IMR-90 (cell line): ENCODE data around the gene CDH15. TPM values are rescaled to one million over a fixed set of nuclear protein-coding genes. Genes with fewer than 3 reads are reported as not detected.

Experiments
- ATAC-seq: fragments of 200-7000 bp; cut with Tn5 transposase; 2 replicates; pipeline ENCODE4 v1.9.1; 2020; ENCODE audit warnings: low read depth, mild to moderate bottlenecking, moderate library complexity
- BruUV-seq: library from RNA; stranded (reverse); fragments of 400-500 nt; replicated peaks from 2 replicates; lab custom pipeline; 2021; lab: Mats Ljungman, UMichigan
- CTCF ChIA-PET: fragments of 300-600 bp; formaldehyde crosslinking; extraction: SDS; loops from one replicate; lab custom pipeline; 2021; ENCODE audit warnings: antibody characterized with exemption; lab: Yijun Ruan, JAX
- POLR2A ChIA-PET: fragments of 300-600 bp; sonication (Branson Sonifier 250); formaldehyde crosslinking; loops from one replicate; lab custom pipeline; 2022; ENCODE audit warnings: antibody characterized with exemption; ENCODE audit not compliant: unreplicated experiment; lab: Charles Lee
- DNase-seq: peaks from one replicate; pipeline ENCODE4 v3.0.0; 2013
- H2AFZ ChIP-seq: replicated peaks from 2 replicates; pipeline ENCODE3; 2013; ENCODE audit warnings: low read length, mild to moderate bottlenecking; ENCODE audit not compliant: poor library complexity
- H2AK5ac ChIP-seq: 2 replicates; pipeline ENCODE4 v1.6.1; 2013; ENCODE audit warnings: low read depth, low read length, inconsistent platforms
- H2AK9ac ChIP-seq: replicated peaks from 2 replicates; pipeline ENCODE3; 2013; ENCODE audit warnings: mild to moderate bottlenecking, low read depth, low read length, moderate library complexity; ENCODE audit not compliant: poor library complexity
- H2BK120ac ChIP-seq: 2 replicates; pipeline ENCODE4 v1.6.1; 2013; ENCODE audit warnings: low read depth, low read length, inconsistent platforms
- H2BK15ac ChIP-seq: 3 replicates; pipeline ENCODE4 v1.6.1; 2013; ENCODE audit warnings: low read depth, low read length, inconsistent platforms
- H2BK20ac ChIP-seq: 2 replicates; pipeline ENCODE4 v1.6.1; 2013; ENCODE audit warnings: low read depth, mild to moderate bottlenecking, inconsistent platforms, low read length, moderate library complexity
- H2BK5ac ChIP-seq: 2 replicates; pipeline ENCODE4 v1.6.1; 2013; ENCODE audit warnings: mild to moderate bottlenecking, low read depth, low read length, inconsistent platforms; ENCODE audit not compliant: poor library complexity, severe bottlenecking
- H3K14ac ChIP-seq: replicated peaks from 2 replicates; pipeline ENCODE4 v1.6.1; 2013; ENCODE audit warnings: low read depth, low read length, inconsistent platforms
- H3K18ac ChIP-seq: 2 replicates; pipeline ENCODE4 v1.6.1; 2013; ENCODE audit warnings: low read depth, low read length, control low read depth
- H3K23ac ChIP-seq: 2 replicates; pipeline ENCODE4 v1.6.1; 2013; ENCODE audit warnings: low read depth, low read length, inconsistent platforms
- H3K27ac ChIP-seq: 2 replicates; pipeline ENCODE4 v1.5.1; 2013; ENCODE audit warnings: mild to moderate bottlenecking, control low read depth, low read length; ENCODE audit not compliant: insufficient read depth
- H3K27me3 ChIP-seq: 2 replicates; pipeline ENCODE4 v1.6.1; 2013; ENCODE audit warnings: low read length; ENCODE audit not compliant: control insufficient read depth, insufficient read depth
- H3K36me3 ChIP-seq: 2 replicates; pipeline ENCODE4 v1.6.1; 2013; ENCODE audit warnings: low read length, mixed read lengths; ENCODE audit not compliant: control insufficient read depth, insufficient read depth
- H3K4ac ChIP-seq: 2 replicates; pipeline ENCODE4 v1.6.1; 2013; ENCODE audit warnings: low read depth, low read length, inconsistent platforms
- H3K4me1 ChIP-seq: 2 replicates; pipeline ENCODE4 v1.6.1; 2013; ENCODE audit warnings: low read length, mixed read lengths; ENCODE audit not compliant: control insufficient read depth, insufficient read depth
- H3K4me2 ChIP-seq: 2 replicates; pipeline ENCODE4 v1.6.1; 2013; ENCODE audit warnings: low read depth, mild to moderate bottlenecking, control low read depth, low read length, moderate library complexity
- H3K4me3 ChIP-seq: 2 replicates; pipeline ENCODE4 v1.5.1; 2013; ENCODE audit warnings: low read depth, mild to moderate bottlenecking, control low read depth, low read length, moderate library complexity; ENCODE audit not compliant: insufficient read depth
- H3K56ac ChIP-seq: 2 replicates; pipeline ENCODE4 v1.6.1; 2013; ENCODE audit warnings: low read length, inconsistent platforms; ENCODE audit not compliant: insufficient read depth; ENCODE audit errors: extremely low read depth
- H3K79me1 ChIP-seq, 2 experiments: 2 replicates each; pipeline ENCODE4 v1.6.1; 2013; ENCODE audit warnings: low read length in 2 of 2, inconsistent platforms in 1 of 2, low read depth in 1 of 2
- H3K9ac ChIP-seq: 2 replicates; pipeline ENCODE4 v1.6.1; 2013; ENCODE audit warnings: low read depth, low read length, control low read depth
- H3K9me1 ChIP-seq: 2 replicates; pipeline ENCODE4 v1.6.1; 2013; ENCODE audit warnings: low read length, inconsistent platforms; ENCODE audit not compliant: insufficient read depth
- H3K9me3 ChIP-seq: 2 replicates; pipeline ENCODE4 v1.6.1; 2013; ENCODE audit warnings: low read length; ENCODE audit not compliant: control insufficient read depth, insufficient read depth
- H4K20me1 ChIP-seq: 2 replicates; pipeline ENCODE4 v1.6.1; 2013; ENCODE audit warnings: low read length, inconsistent platforms; ENCODE audit not compliant: insufficient read depth
- H4K5ac ChIP-seq: 2 replicates; pipeline ENCODE4 v1.6.1; 2013; ENCODE audit warnings: mild to moderate bottlenecking, low read depth, low read length, control low read depth
- H4K8ac ChIP-seq, 2 experiments: 2 replicates each; pipeline ENCODE4 v1.6.1; 2013; ENCODE audit warnings: low read depth in 2 of 2, low read length in 2 of 2, control low read depth in 1 of 2, inconsistent platforms in 1 of 2
- H4K91ac ChIP-seq: 2 replicates; pipeline ENCODE4 v1.6.1; 2013; ENCODE audit warnings: low read depth, low read length, inconsistent platforms; ENCODE audit not compliant: insufficient read depth
- CEBPB ChIP-seq: IDR thresholded peaks from 2 replicates; pipeline ENCODE4 v1.6.1; 2012; ENCODE audit warnings: low read depth, low read length, improper control_type of control experiment
- CHD1 ChIP-seq: IDR thresholded peaks from 2 replicates; pipeline ENCODE4 v1.6.1; 2012; ENCODE audit warnings: low read depth, low read length, improper control_type of control experiment
- FOS ChIP-seq: fragments of 150-350 bp; IDR thresholded peaks from 2 replicates; pipeline ENCODE4 v1.6.1; 2016; ENCODE audit warnings: low read depth, low read length
- MAFK ChIP-seq: IDR thresholded peaks from 2 replicates; pipeline ENCODE4 v1.6.1; 2012; ENCODE audit warnings: low read depth, low read length, improper control_type of control experiment
- MAZ ChIP-seq: IDR thresholded peaks from 2 replicates; pipeline ENCODE4 v1.6.1; 2012; ENCODE audit warnings: low read depth, mild to moderate bottlenecking, low read length, improper control_type of control experiment, moderate library complexity, borderline replicate concordance
- MXI1 ChIP-seq: IDR thresholded peaks from 2 replicates; pipeline ENCODE4 v1.6.1; 2012; ENCODE audit warnings: low read depth, mild to moderate bottlenecking, low read length, moderate library complexity, borderline replicate concordance
- NFE2L2 ChIP-seq: fragments of 150-350 bp; IDR thresholded peaks from 2 replicates; pipeline ENCODE4 v1.6.1; 2016; ENCODE audit warnings: low read depth, mild to moderate bottlenecking, low read length
- POLR2A ChIP-seq: IDR thresholded peaks from 2 replicates; pipeline ENCODE4 v1.6.1; 2012; ENCODE audit warnings: mild to moderate bottlenecking, low read depth, low read length
- RAD21 ChIP-seq: IDR thresholded peaks from 2 replicates; pipeline ENCODE4 v1.6.1; 2012; ENCODE audit warnings: low read length, improper control_type of control experiment
- RCOR1 ChIP-seq: IDR thresholded peaks from 2 replicates; pipeline ENCODE4 v1.6.1; 2012; ENCODE audit warnings: mild to moderate bottlenecking, low read length, improper control_type of control experiment; ENCODE audit not compliant: insufficient replicate concordance
- SMC3 ChIP-seq: fragments of 150-350 bp; IDR thresholded peaks from 2 replicates; pipeline ENCODE4 v1.6.1; 2016; ENCODE audit warnings: low read depth, mild to moderate bottlenecking, antibody characterized with exemption, low read length, moderate library complexity
- WGBS, 2 experiments: methylation state at CpG; one replicate each; pipeline versions ENCODE4 v1.1.5 to v1.1.7; 2013; ENCODE audit warnings: missing lambda C conversion rate in 2 of 2; ENCODE audit not compliant: insufficient read length in 1 of 2; ENCODE audit errors: extremely low coverage in 2 of 2; 5-methylcytosine and 5-hydroxymethylcytosine counted together
- dilution Hi-C: fragments of 300-500 bp; cut with HindIII; formaldehyde crosslinking; loops from one replicate; pipeline ENCODE4 v1.14.3; 2018; ENCODE audit warnings: low sequenced_read_pairs; ENCODE audit not compliant: unreplicated experiment
- in situ Hi-C: fragments of 300-500 bp; cut with MboI; formaldehyde crosslinking; loops from 3 replicates; pipeline ENCODE4 v1.14.3; 2019; ENCODE audit warnings: low sequenced_read_pairs, inconsistent platforms, mixed read lengths
- intact Hi-C: fragments of 100-400 bp; cut with micrococcal nuclease; formaldehyde crosslinking; loops from 2 replicates; pipeline ENCODE4 v1.10.0; 2022
- polyA plus RNA-seq, 3 experiments: library from polyadenylated mRNA; depleted of rRNA; stranded (reverse); fragments of >200 nt; gene quantifications; 2 replicates each; pipeline ENCODE4 v1.2.3, GENCODE V29; 2012; ENCODE audit warnings: low replicate concordance in 1 of 3
- total RNA-seq: library from RNA; depleted of rRNA; stranded (reverse); fragments of >200 nt; gene quantifications from 2 replicates; pipeline ENCODE4 v1.2.3, GENCODE V29; 2012
- TF ChIP-seq, protein P1 (sequence below): fragments of 150-350 bp; IDR thresholded peaks from 2 replicates; pipeline ENCODE4 v1.6.1; 2017; ENCODE audit warnings: mild to moderate bottlenecking, antibody characterized with exemption, low read length, low read depth
- TF ChIP-seq, protein P2 (sequence below): conservative IDR thresholded peaks from 2 replicates; pipeline ENCODE4 v1.5.1; 2012; ENCODE audit warnings: mild to moderate bottlenecking, low read depth, low read length, improper control_type of control experiment

Gene CDH15
- total and polyA plus RNA-seq, 2 of the 4 experiments (the other 2 are of a cell fraction) = 0.18 to 0.62 TPM

DNA sequence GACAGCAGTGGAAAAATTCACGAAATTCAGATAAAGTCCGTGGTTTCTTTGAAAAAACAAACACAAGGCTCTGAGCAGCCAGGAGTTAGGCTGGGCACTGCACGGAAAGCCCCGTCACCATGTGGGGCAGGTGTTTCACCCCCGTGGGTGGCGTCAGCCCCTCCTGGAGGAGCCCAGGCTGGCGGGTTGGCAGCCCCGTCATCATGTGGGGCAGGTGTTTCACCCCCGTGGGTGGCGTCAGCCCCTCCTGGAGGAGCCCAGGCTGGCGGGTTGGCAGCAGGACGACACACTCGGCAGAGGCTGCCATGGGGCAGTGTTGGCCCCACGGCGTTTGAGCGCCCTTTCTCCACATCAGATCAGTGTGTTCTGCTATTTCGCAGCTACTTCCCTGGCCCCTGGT, 39.8 kb upstream of the CDH15 start:
- no TSS peak for BruUV-seq
- no peak overlapping the region for H3K27ac ChIP-seq

More for the DNA sequence above, 39.8 kb upstream of the CDH15 start:
- no peaks in the 10 kb centered on the region for H3K4me1 ChIP-seq
- CTCF ChIA-PET = no interaction called here
- no peak overlapping the region for H3K9ac ChIP-seq
- H4K91ac ChIP-seq = no peak overlapping the region
- peaks cover 0 to 8% of the 10 kb centered on the region in 2 experiments; a peak in 2 of 4 replicates for H3K79me1 ChIP-seq
- H3K4ac ChIP-seq = no peak overlapping the region
- no peaks in the 10 kb centered on the region for H3K9me3 ChIP-seq
- no peak overlapping the region for H3K4me2 ChIP-seq
- H3K18ac ChIP-seq = no peak overlapping the region
- H2AK5ac ChIP-seq = no peak overlapping the region
- H3K27me3 ChIP-seq = no peaks in the 10 kb centered on the region
- in situ Hi-C loops = no loop called here
- no peak overlapping the region for H4K5ac ChIP-seq
- intact Hi-C loops = no loop called here
- H4K8ac ChIP-seq = no peak overlapping the region
- DNase-seq (no peak), ATAC-seq (no peak)
- no peak overlapping the region for H3K4me3 ChIP-seq
- peaks cover 32% of the 10 kb centered on the region; the same call in 1 of the 2 replicates for H3K36me3 ChIP-seq
- no peak overlapping the region for H2AK9ac ChIP-seq
- POLR2A ChIA-PET = no interaction called here
- no peaks in the 10 kb centered on the region; the same call in 1 of the 2 replicates for H4K20me1 ChIP-seq
- H3K14ac ChIP-seq = no peak overlapping the region
- WGBS, 2 experiments = 91% methylated on average over 9 of the region's 17 CpGs; no CpG with 5 or more reads in 1 of the 2 experiments
- no peak overlapping the region for H3K23ac ChIP-seq
- no peak overlapping the region for H2AFZ ChIP-seq
- no peak overlapping the region for H3K56ac ChIP-seq
- H2BK15ac ChIP-seq = no peak overlapping the region
- no peak overlapping the region for H2BK20ac ChIP-seq
- no peak for TF ChIP-seq SMC3
- TF ChIP-seq MXI1 = no peak
- TF ChIP-seq FOS = no peak
- TF ChIP-seq, protein P1, sequence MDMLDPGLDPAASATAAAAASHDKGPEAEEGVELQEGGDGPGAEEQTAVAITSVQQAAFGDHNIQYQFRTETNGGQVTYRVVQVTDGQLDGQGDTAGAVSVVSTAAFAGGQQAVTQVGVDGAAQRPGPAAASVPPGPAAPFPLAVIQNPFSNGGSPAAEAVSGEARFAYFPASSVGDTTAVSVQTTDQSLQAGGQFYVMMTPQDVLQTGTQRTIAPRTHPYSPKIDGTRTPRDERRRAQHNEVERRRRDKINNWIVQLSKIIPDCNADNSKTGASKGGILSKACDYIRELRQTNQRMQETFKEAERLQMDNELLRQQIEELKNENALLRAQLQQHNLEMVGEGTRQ = no peak
- no peak for TF ChIP-seq RAD21
- no peak for TF ChIP-seq MAZ
- TF ChIP-seq, protein P2, sequence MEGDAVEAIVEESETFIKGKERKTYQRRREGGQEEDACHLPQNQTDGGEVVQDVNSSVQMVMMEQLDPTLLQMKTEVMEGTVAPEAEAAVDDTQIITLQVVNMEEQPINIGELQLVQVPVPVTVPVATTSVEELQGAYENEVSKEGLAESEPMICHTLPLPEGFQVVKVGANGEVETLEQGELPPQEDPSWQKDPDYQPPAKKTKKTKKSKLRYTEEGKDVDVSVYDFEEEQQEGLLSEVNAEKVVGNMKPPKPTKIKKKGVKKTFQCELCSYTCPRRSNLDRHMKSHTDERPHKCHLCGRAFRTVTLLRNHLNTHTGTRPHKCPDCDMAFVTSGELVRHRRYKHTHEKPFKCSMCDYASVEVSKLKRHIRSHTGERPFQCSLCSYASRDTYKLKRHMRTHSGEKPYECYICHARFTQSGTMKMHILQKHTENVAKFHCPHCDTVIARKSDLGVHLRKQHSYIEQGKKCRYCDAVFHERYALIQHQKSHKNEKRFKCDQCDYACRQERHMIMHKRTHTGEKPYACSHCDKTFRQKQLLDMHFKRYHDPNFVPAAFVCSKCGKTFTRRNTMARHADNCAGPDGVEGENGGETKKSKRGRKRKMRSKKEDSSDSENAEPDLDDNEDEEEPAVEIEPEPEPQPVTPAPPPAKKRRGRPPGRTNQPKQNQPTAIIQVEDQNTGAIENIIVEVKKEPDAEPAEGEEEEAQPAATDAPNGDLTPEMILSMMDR = no peak
- TF ChIP-seq NFE2L2 = no peak
- TF ChIP-seq CHD1 = no peak
- no peak for TF ChIP-seq CEBPB
- TF ChIP-seq RCOR1 = no peak
- no peak for TF ChIP-seq MAFK
- no peak for TF ChIP-seq POLR2A
- H2BK5ac ChIP-seq = no peak overlapping the region
- no peaks in the 10 kb centered on the region for H3K9me1 ChIP-seq
- dilution Hi-C loops = no loop called here
- H2BK120ac ChIP-seq = no peak overlapping the region
